Sigmoid colon (tissue), 4 donors: ENCODE measurements around the gene GLIS2.

Experiments
- CTCF ChIP-seq, 4 experiments: fragments of 450-650 bp in 3 of 4; fragments of 200-600 bp in 1 of 4; IDR thresholded peaks; one replicate each; pipeline ENCODE4 v1.5.1; 2016 to 2019; ENCODE audit warnings: antibody characterized with exemption in 4 of 4, mild to moderate bottlenecking in 3 of 4, moderate library complexity in 2 of 4
- EP300 ChIP-seq, 4 donors: sonication (generic); formaldehyde crosslinking; IDR thresholded peaks; one replicate each; pipeline ENCODE4 v1.6.1; 2017; ENCODE audit warnings: antibody characterized with exemption in 4 of 4
- POLR2A ChIP-seq, 2 donors: fragments of 450-650 bp; IDR thresholded peaks; one replicate each; pipeline ENCODE4 v1.6.1; 2016; ENCODE audit warnings: antibody characterized with exemption in 2 of 2, mild to moderate bottlenecking in 2 of 2, moderate library complexity in 2 of 2
- POLR2AphosphoS5 ChIP-seq, 4 donors: sonication (generic); formaldehyde crosslinking; IDR thresholded peaks; one replicate each; pipeline ENCODE4 v1.6.1; 2017; ENCODE audit warnings: antibody characterized with exemption in 4 of 4

DNA sequence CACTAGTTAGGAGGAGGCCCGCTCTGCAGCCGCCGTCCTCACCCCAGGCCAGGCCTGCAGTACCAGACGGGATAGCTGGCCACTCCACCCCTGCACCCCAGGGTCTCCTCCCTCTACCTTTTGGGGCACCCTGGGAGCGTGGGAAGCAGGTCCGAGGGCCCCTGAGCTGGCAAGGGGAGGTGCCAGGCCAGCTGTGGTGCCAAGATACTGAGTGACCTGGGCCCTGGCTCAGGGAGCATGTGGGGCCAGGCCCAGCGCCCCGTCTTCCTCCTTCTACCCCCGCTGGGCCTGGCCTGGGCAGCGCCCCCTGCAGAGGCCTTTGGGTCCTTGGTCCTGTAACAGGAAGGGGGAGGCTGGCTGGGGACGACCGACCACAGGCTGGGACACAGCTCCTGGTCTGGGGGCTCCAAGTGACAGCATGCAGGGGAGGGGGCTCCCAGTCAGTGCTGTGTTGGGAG, 22.3 kb downstream of the GLIS2 start:
- TF ChIP-seq CTCF (IDR thresholded peaks at IDR 0.05), result no peak
- TF ChIP-seq EP300 (IDR thresholded peaks at IDR 0.05), result no peak
- TF ChIP-seq POLR2AphosphoS5 (IDR thresholded peaks at IDR 0.05), result no peak
- TF ChIP-seq POLR2A (IDR thresholded peaks at IDR 0.05), result no peak
